Muscle layer of colon (tissue), 2 donors: ENCODE data around the gene SH3RF3.

Experiments
- H3K27ac ChIP-seq: one replicate; pipeline ENCODE4 v1.7.0; 2013; ENCODE audit warnings: low read depth, mild to moderate bottlenecking, low read length, moderate library complexity
- H3K27me3 ChIP-seq, 2 donors: one replicate each; pipeline ENCODE4 v1.7.0; 2013; ENCODE audit warnings: low read length in 2 of 2, mild to moderate bottlenecking in 2 of 2; ENCODE audit not compliant: insufficient read depth in 2 of 2, control insufficient read depth in 1 of 2
- H3K36me3 ChIP-seq: one replicate; pipeline ENCODE4 v1.7.0; 2013; ENCODE audit warnings: mild to moderate bottlenecking, low read length; ENCODE audit not compliant: insufficient read depth
- H3K4me1 ChIP-seq: one replicate; pipeline ENCODE4 v1.7.0; 2013; ENCODE audit warnings: mild to moderate bottlenecking, low read length; ENCODE audit not compliant: insufficient read depth
- H3K4me3 ChIP-seq, 2 donors: one replicate each; pipeline ENCODE4 v1.7.0; 2013; ENCODE audit warnings: low read length in 2 of 2, low read depth in 1 of 2, mild to moderate bottlenecking in 1 of 2, moderate library complexity in 1 of 2
- H3K9ac ChIP-seq: one replicate; pipeline ENCODE4 v1.7.0; 2013; ENCODE audit warnings: low read length
- H3K9me3 ChIP-seq: one replicate; pipeline ENCODE4 v1.7.0; 2013; ENCODE audit warnings: mild to moderate bottlenecking, low read length
- donor health status: abdominal sarcoma.
- donor health status: Adenocarcinoma of cecum.

SH3RF3 gene

DNA sequence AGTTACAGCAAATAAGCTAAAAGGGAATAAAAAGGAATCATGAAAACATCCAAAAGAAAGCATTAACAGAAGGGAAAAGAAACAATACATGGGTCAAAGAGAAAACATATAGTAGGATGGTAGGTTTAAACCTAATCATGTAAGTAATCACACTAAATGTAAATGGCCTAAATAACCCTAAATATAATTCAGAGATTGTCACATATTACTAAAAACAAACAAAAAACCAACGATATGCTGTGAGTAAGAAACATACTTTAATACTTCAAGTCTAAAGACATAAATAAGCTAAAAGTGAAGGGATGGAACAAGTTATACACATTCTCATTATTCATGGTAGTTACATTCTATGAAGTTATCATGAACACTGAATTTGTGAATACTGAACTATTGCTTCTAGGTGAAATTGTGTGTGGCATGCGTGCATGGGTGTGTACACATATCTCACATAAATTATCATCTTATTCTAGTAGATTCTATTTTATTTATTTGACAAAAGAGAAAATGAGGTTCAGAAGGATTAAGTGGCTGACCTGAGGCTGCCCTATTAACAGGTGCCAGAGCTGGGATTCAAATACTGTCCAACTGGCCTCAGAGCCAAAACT lies 313.8 kb downstream of the SH3RF3 start:
- Histone ChIP-seq H3K9ac (no peak overlapping the region), H3K9me3 (peaks cover 3% of the 10 kb centered on the region), H3K4me1 (peaks cover 8% of the 10 kb centered on the region), H3K27ac (no peak overlapping the region), H3K27me3 (no peaks in the 10 kb centered on the region), H3K4me3 (no peak overlapping the region), H3K36me3 (no peaks in the 10 kb centered on the region)

DNA sequence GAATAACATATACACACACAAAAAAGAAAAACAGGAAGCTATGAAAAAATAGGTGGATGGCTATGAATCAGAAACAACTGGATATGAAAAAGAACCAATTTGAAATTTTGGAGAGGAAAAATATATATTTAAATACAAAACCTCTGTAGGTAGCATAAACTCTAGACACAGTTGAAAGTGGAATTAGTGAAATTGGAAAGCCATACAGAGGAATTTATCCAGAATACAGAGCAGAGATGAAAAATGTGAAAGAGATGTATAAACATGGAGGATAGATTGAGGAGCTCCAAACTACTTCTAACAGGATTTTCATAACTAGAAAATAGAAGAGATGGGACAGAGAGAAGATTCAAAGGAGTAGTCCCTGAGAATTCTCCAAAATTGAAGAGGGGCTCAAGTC lies 315.9 kb downstream of the SH3RF3 start:
- H3K4me1 ChIP-seq: peaks cover 10% of the 10 kb centered on the region
- H3K4me3 ChIP-seq: no peak overlapping the region
- no peak overlapping the region for H3K27ac ChIP-seq
- peaks cover 3% of the 10 kb centered on the region for H3K9me3 ChIP-seq
- no peaks in the 10 kb centered on the region for H3K36me3 ChIP-seq
- H3K27me3 ChIP-seq: no peaks in the 10 kb centered on the region
- H3K9ac ChIP-seq: no peak overlapping the region

DNA sequence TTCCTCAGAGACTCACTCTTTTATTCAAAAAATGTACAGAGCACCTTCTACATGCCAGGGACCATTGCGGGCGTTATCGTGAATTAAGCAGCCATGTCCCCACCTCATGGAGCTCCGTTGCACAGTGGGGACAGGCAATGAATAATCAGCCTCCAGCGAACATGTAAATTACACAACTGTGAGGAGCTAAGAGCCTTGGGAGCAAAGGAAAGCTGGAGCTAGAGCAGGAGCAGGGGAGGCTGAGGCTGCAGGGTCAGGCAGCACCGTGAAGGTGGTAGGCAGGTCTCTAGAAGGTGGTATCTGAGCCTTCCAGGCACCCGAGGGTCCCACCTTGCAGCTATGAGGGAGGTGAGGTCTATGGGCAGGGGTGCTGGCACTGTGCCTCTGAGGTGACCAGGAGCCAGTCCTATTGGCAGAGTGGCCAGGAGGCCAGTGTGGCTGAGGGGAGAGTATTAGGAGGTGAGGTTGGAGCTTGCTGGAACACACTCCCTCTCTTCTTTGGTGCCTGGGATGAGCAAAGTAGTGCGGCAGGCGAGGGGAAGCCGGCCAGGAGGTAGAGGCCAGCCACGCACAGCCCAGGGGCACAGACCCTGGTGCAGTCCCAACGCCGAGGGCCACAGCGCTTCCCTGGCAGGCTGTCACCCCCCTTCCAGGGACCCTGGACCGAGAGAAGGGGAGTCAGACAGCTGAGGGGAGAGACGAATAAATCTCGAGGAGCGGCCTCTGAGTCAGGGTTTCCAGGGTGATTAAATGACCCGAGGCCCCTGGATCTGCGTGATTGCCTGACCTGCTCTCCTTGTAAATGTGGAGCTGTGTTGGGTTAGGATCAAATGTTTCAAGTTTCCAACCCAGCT lies 317.5 kb downstream of the SH3RF3 start:
- peaks cover 10% of the 10 kb centered on the region for H3K4me1 ChIP-seq
- no peak overlapping the region for H3K9ac ChIP-seq
- no peak overlapping the region for H3K4me3 ChIP-seq
- peaks cover 3% of the 10 kb centered on the region for H3K9me3 ChIP-seq
- no peak overlapping the region for H3K27ac ChIP-seq
- H3K27me3 ChIP-seq: no peaks in the 10 kb centered on the region
- H3K36me3 ChIP-seq: no peaks in the 10 kb centered on the region

DNA sequence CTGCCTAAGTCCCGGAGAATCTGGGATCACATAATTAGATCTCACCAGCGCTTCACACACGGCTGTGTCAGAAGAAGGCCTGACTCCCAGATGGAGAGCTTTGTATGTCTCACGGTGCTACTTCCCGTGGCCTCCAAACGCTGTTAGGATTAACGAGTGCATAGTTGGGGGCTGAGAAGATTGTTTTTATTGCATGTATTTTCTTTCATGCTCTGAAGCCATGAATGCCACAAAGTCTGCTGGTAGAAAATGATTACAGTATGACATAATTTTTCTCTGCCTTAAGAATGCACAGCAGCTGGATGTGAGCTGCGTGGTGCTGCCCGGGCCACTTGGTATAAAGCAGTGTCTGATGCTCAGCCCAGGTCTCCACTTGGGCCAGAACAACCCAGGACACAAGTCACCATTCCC lies 318.3 kb downstream of the SH3RF3 start:
- no peak overlapping the region for H3K9ac ChIP-seq
- peaks cover 3% of the 10 kb centered on the region for H3K9me3 ChIP-seq
- H3K27ac ChIP-seq: no peak overlapping the region
- H3K4me1 ChIP-seq: peaks cover 10% of the 10 kb centered on the region
- H3K36me3 ChIP-seq: no peaks in the 10 kb centered on the region
- no peak overlapping the region for H3K4me3 ChIP-seq
- H3K27me3 ChIP-seq: no peaks in the 10 kb centered on the region

DNA sequence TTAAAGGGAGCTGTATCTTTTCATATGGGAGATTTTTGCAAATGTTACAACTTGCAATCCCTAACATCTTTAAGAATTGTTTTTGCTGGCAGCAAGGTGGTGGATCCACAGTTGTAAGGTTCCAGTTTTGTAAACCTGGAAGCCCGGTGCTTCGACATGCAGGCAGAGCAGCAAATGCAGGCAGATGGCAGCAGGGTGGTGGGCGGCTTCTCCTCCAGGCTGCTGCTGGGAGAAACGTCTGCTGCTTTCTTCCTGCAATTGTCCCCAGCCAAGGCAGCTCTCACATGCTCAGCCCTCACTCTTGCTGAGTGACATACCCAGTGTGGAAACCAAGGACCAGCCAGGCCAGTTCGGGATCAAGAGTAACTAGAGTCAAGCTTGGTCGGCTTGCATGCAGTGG lies 318.8 kb downstream of the SH3RF3 start:
- Histone ChIP-seq H3K9me3 (peaks cover 3% of the 10 kb centered on the region), H3K4me1 (peaks cover 10% of the 10 kb centered on the region), H3K36me3 (no peaks in the 10 kb centered on the region), H3K4me3 (no peak overlapping the region), H3K9ac (no peak overlapping the region), H3K27ac (no peak overlapping the region), H3K27me3 (no peaks in the 10 kb centered on the region)

DNA sequence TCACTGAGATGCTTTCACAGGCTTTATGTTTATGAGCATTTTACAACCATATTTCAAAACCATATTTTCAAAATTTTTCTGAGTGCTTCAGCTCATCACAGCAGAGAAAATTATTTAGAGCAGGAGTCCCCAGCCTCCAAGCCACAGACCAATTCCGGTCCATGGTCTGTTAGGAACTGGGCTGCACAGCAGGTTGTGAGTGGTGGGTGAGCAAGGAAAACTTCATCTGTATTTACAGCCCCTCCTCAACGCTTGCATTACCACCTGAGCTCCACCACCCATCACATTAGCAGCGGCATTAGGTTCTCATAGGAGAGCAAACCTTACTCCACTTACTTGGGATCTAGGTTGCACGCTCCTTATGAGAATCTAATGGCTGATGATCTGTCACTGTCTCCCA lies 319.2 kb downstream of the SH3RF3 start:
- no peaks in the 10 kb centered on the region for H3K36me3 ChIP-seq
- peaks cover 10% of the 10 kb centered on the region for H3K4me1 ChIP-seq
- no peaks in the 10 kb centered on the region for H3K27me3 ChIP-seq
- H3K9ac ChIP-seq: no peak overlapping the region
- H3K9me3 ChIP-seq: peaks cover 3% of the 10 kb centered on the region
- no peak overlapping the region for H3K27ac ChIP-seq
- H3K4me3 ChIP-seq: no peak overlapping the region

DNA sequence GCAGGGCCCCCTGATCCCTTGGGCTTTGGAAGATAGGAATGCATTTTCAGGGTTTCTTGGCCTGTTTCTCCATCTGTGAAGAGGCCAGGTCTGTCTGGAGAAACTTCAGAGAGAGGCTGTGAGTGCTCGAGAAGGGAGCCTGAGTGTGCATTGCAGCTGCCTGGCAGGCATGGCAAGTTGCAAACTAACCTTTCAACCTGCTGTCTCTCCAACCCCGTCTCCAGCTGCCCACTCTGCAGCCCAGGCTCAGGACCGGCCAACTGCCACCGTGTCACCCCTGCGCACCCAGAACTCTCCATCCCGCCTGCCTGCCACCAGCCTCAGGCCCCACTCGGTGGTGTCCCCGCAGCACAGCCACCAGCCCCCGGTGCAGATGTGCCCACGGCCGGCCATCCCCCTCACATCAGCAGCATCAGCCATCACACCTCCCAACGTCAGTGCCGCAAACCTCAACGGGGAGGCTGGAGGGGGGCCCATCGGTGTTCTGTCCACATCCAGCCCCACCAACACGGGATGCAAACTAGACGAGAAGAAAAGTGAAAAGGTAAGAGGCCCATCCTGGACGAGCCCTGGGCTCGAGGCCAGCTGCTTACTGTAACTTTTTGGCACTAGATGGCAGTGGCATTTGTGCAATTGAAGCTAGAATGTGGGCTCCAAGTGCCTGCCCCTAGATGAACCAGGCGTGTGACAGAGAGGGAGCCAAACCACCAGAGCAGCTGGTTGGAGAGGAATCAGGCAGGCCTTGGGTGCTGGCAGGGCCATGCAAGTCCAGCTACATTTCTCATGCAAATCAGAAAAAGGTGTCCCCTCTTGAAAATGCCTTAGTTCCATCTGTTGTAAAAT lies 320.2 kb downstream of the SH3RF3 start:
- H3K27ac ChIP-seq: no peak overlapping the region
- H3K9me3 ChIP-seq: peaks cover 3% of the 10 kb centered on the region
- no peaks in the 10 kb centered on the region for H3K27me3 ChIP-seq
- no peak overlapping the region for H3K9ac ChIP-seq
- H3K36me3 ChIP-seq: no peaks in the 10 kb centered on the region
- peaks cover 10% of the 10 kb centered on the region for H3K4me1 ChIP-seq
- no peak overlapping the region for H3K4me3 ChIP-seq

DNA sequence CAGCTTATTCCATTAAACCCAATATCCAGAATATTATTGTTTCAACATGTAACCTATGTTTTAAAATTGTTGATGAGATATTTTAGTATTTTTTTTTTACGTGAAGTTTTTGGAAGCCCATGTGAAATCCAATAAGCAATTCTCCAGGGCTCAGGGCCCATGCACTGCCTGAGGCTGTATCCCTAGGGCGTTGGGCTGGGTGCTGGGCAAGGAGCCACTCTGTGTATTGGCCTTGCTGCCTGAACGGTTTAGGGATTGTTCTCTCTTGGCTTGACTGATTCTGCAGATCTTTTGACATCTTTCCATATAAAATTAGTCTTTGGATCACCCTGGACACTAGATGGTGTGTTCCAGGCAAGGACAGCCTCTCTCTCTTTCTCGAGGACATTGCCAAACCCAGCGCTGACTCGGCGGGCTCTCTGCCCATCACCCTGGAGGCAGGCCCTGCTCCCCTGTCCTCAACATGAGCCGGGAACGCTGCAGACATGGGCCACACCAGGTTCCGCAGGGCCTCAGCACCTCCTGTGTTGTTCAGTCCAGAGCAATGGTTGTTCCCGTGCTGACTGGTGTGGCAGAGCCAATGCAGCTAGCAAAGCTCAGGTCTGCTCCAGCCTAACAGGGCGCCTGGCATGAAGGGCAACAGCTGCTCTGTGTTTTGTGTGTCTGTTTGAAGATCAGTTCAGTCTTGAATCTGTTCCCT lies 321.7 kb downstream of the SH3RF3 start:
- Histone ChIP-seq H3K9ac (no peak overlapping the region), H3K9me3 (no peaks in the 10 kb centered on the region)

DNA sequence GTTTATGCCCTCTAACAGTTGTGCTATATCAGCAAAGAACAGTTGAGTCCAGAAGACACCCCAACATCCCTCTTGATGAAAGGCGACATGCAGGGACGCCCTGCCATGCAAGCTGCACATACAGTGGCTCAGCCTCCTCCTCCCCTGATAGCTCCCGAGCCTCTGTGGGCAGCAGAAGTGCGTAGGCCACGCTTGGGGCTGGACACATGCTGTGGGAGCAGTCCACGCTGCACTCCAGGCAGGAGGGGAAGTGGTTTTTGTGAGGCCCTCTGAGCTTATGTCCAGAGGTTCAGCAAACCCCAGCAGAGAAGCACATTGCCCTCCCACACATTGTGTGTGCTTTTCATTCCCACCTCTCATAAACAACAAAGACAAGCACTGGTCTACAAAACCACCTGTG lies 322.7 kb downstream of the SH3RF3 start:
- Histone ChIP-seq H3K4me1 (peaks cover 20% of the 10 kb centered on the region), H3K4me3 (no peak overlapping the region), H3K9ac (no peak overlapping the region), H3K27me3 (no peaks in the 10 kb centered on the region), H3K9me3 (no peaks in the 10 kb centered on the region), H3K36me3 (no peaks in the 10 kb centered on the region), H3K27ac (no peak overlapping the region)

More for the DNA sequence above, 321.7 kb downstream of the SH3RF3 start:
- Histone ChIP-seq H3K27me3 (no peaks in the 10 kb centered on the region), H3K4me1 (peaks cover 10% of the 10 kb centered on the region), H3K27ac (no peak overlapping the region), H3K4me3 (no peak overlapping the region), H3K36me3 (no peaks in the 10 kb centered on the region)

DNA sequence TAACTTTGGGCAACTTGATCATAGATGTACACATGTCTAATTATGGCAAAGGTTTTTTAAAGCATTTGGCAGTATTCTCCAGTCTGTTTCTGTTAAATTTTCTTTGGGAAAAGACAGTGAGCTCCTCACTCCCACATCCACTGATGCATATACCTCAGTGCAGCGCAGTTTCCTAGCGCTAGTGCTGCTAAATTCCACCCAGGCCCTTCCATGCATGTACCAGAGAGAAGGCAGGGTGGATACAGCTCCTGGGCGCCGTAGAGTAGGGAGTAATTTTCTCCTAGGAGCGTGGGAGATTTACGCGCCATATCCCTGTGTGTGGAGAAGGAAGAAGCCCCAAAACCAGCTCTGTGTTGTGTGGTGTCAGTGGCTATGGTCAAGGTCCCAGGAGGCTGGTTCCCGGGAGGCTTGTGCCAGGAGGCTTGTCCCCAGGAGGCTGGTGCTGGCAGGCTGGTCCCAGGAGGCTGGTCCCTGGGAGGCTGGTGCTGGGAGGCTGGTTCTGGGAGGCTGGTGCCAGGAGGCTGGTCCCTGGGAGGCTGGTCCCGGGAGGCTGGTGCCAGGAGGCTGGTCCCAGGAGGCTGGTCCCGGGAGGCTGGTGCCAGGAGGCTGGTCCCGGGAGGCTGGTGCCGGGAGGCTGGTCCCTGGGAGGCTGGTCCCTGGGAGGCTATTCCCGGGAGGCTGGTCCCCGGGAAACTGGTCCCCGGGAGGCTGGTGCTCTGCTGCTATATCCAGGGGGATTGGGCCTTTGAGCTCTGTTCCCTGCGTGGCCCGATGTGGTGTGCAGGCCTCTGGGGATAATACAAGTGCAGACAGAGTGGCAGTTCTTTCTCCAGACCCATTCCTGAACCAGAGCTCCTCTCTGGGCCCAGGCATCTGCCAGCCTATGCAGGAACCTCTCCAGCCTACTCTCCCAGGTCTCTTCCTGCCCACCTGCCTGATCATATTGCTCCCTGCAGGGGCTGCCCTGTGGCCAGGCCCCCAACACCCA lies 323.6 kb downstream of the SH3RF3 start:
- Histone ChIP-seq H3K27me3 (no peaks in the 10 kb centered on the region), H3K9ac (no peak overlapping the region), H3K27ac (no peak overlapping the region), H3K36me3 (no peaks in the 10 kb centered on the region), H3K4me1 (peaks cover 14% of the 10 kb centered on the region), H3K9me3 (no peaks in the 10 kb centered on the region), H3K4me3 (no peak overlapping the region)
